ENCODE results near the gene GMPS. TPM values are rescaled to one million over a fixed set of nuclear protein-coding genes. Genes with fewer than 3 reads are reported as not detected.

The GMPS gene
- total and polyA plus RNA-seq, 9 of the 15 experiments (the other 6 are each of a cell fraction or from before 2014, with no cell fraction given): 73.7 to 282 (median 156) TPM

DNA sequence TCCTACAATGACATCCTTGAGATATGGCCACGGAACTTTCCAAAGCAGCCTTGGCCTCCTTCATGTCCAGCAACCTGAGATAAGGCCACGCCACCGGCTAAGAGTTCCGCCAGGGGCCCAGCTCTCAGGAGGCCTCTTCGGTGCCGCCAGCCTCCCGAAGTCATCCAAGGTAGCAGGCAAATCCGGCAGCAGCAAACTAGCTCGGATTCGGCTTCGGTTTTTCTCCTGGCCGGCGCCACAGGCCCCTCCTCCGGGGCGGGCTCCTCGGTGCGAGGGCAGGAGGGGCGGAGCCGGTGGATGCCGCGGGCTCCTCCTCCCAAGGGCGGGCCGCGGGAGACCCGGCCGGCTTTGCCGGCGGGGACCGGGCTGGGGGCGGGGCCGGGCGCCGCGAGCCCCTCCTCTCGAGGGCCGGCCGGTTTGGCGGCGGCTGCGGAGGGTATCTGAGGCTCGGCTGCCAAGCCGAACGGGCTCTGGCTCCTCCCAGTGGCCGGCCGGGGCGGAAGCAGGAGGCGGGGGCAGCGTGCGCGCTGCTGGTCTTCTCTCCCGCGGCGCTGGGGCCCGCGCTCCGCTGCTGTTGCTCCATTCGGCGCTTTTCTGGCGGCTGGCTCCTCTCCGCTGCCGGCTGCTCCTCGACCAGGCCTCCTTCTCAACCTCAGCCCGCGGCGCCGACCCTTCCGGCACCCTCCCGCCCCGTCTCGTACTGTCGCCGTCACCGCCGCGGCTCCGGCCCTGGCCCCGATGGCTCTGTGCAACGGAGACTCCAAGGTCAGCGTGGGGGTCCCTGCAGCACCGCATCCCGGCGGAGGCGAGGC is at the start of gene GMPS (continued):
- TF ChIP-seq POLR2AphosphoS5 (IDR thresholded peaks at IDR 0.05; ENCODE audit: control insufficient read depth, insufficient read depth, low read depth, low read length) (peak; percentile 50; the same call in 1 of the 2 replicates), IRF2 (CRISPR knock-in tag; IDR thresholded peaks at IDR 0.05) (no peak), ZC3H8 (IDR thresholded peaks at IDR 0.05) (no peak), ZBTB26 (CRISPR knock-in tag; IDR thresholded peaks at IDR 0.05) (no peak), GTF3C2 (IDR thresholded peaks at IDR 0.05; ENCODE audit: borderline replicate concordance, extremely low read depth, insufficient read length) (no peak), NCOA2 (IDR thresholded peaks at IDR 0.05; ENCODE audit: partially characterized antibody in 2 of 2) (no peak), ARID2 (IDR thresholded peaks at IDR 0.05) (no peak; the same call in 1 of the 2 replicates), NR2C2 (CRISPR knock-in tag; IDR thresholded peaks at IDR 0.05) (peak; percentile 69; the same call in 1 of the 2 replicates), NR2C2 (tag; IDR thresholded peaks at IDR 0.05) (no peak), FOXP1 (CRISPR knock-in tag; IDR thresholded peaks at IDR 0.05) (peak; percentile 54; the same call in 1 of the 2 replicates), PCBP1 (IDR thresholded peaks at IDR 0.05; ENCODE audit: low read depth, low read length, poor library complexity, severe bottlenecking) (no peak), ZNF75A (CRISPR knock-in tag; IDR thresholded peaks at IDR 0.05) (no peak), DMBX1 (CRISPR knock-in tag; IDR thresholded peaks at IDR 0.05; ENCODE audit: borderline replicate concordance) (no peak), UBTF (IDR thresholded peaks at IDR 0.05; ENCODE audit: borderline replicate concordance in 1 of 2, low read depth in 2 of 2, low read length in 2 of 2) (peak; percentile 97 to 99)
- TF ChIP-seq, protein P1, sequence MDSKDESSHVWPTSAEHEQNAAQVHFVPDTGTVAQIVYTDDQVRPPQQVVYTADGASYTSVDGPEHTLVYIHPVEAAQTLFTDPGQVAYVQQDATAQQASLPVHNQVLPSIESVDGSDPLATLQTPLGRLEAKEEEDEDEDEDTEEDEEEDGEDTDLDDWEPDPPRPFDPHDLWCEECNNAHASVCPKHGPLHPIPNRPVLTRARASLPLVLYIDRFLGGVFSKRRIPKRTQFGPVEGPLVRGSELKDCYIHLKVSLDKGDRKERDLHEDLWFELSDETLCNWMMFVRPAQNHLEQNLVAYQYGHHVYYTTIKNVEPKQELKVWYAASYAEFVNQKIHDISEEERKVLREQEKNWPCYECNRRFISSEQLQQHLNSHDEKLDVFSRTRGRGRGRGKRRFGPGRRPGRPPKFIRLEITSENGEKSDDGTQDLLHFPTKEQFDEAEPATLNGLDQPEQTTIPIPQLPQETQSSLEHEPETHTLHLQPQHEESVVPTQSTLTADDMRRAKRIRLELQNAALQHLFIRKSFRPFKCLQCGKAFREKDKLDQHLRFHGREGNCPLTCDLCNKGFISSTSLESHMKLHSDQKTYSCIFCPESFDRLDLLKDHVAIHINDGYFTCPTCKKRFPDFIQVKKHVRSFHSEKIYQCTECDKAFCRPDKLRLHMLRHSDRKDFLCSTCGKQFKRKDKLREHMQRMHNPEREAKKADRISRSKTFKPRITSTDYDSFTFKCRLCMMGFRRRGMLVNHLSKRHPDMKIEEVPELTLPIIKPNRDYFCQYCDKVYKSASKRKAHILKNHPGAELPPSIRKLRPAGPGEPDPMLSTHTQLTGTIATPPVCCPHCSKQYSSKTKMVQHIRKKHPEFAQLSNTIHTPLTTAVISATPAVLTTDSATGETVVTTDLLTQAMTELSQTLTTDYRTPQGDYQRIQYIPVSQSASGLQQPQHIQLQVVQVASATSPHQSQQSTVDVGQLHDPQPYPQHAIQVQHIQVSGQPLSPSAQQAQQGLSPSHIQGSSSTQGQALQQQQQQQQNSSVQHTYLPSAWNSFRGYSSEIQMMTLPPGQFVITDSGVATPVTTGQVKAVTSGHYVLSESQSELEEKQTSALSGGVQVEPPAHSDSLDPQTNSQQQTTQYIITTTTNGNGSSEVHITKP (IDR thresholded peaks at IDR 0.05; ENCODE audit: partially characterized antibody): no peak

Data from K562 (cell line).